HG03095 (cell line): ENCODE results near the gene EIF3L.
A peak's percentile ranks its signal among the peaks of the same experiment; 100 is the strongest.

Experiments used
- ATAC-seq: cut with Tn5 transposase; IDR thresholded peaks from one replicate; pipeline ENCODE4 v1.9.1; 2021; ENCODE audit warnings: moderate library complexity; ENCODE audit not compliant: unreplicated experiment

The EIF3L gene

DNA sequence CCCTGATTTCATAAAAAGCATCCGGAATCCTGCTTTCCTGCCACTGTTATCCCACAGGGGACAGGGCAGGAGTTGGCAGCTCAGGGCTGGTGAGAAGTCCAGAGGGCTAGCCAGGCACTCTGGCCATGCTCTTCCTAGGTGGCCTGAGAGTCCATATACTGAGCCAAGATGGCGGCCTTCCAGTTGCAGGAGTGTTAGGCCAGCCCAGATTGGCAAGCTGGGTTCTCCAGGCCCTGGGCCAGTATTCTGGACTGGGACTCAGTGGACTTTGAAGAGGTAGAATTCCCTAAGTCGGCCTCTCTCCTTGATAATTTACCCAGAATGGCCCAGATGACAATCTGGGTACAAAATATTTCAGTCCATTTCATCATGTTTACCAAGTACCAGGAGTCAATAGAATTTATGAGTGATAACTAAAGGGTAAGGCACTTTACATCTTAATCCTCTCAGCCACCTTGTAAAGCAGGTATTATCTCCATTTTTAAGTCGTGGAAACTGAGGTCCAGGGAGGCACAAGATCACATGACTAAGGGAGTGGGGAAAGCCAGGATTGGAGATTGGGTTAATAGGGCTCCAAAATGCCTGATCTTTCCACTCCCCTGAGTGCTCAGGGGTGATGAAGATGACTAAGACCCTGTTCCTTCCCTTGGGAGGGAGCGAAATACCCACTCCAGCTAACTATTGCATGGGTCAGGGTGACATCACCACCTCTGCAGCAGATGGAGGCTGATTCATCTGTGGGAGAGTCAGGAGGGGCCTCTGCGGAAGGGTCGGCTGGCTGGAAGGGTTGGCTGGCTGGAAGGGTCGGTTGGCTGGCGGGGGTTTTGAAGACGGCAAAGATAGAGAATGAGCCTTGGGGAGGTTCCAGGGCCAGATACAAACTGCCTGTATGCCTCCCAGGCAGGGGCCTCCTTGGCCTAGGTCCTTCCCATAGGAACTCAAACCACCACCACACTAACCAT lies 55.6 kb downstream of the EIF3L start:
- no peak for ATAC-seq

DNA sequence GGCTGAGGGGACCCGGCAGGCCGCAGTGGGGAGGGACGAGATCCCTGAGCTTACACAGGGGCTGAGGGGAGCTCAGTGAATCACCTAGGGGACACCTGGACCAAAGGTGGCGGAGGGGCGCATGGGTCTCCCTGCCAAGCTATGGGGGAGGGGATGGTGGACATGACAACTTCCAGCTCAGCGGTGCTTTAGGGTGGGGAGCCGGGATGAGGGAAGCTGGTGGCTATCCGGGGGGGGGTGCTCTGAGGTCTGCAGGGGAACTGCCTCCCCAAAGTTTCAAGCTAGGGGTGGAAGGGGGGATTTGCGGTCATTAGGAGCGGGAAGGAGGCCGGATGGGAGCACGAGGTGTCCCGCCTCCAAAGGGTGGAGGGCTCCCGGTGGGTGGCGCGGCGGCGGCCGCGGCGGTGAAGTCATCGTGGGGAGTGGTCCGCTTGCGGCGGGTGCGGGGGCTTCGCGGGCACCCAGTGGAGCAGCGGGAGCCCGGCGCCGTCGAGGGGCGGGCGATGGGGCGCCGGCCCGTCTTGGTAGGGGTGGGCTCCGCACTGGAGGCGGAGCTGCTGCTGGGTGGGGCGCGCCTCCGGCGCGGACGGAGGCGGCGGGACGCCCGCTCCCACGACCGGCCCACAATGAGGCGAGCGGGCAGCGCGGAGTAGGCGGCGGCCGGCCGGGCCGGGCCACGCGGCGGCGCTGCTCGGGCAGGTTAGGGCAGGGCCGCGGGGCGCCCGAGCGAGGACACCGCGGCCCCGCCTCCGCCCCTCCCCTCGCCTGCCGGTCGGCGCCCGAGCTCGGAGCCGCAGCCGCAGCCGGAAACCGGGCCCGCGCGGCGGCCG lies 56.5 kb downstream of the EIF3L start, which contains the start of gene MICALL1:
Gene MICALL1, plus strand, starts transcription at position 764 of the 830 bp plus-strand sequence. CDS start 126 bp downstream, outside the sequence.
- peak; percentile 71 for ATAC-seq

GRCh38 chr22:37906364-37907008 lies 57.3 kb downstream of the EIF3L start:
- ATAC-seq: no peak

DNA sequence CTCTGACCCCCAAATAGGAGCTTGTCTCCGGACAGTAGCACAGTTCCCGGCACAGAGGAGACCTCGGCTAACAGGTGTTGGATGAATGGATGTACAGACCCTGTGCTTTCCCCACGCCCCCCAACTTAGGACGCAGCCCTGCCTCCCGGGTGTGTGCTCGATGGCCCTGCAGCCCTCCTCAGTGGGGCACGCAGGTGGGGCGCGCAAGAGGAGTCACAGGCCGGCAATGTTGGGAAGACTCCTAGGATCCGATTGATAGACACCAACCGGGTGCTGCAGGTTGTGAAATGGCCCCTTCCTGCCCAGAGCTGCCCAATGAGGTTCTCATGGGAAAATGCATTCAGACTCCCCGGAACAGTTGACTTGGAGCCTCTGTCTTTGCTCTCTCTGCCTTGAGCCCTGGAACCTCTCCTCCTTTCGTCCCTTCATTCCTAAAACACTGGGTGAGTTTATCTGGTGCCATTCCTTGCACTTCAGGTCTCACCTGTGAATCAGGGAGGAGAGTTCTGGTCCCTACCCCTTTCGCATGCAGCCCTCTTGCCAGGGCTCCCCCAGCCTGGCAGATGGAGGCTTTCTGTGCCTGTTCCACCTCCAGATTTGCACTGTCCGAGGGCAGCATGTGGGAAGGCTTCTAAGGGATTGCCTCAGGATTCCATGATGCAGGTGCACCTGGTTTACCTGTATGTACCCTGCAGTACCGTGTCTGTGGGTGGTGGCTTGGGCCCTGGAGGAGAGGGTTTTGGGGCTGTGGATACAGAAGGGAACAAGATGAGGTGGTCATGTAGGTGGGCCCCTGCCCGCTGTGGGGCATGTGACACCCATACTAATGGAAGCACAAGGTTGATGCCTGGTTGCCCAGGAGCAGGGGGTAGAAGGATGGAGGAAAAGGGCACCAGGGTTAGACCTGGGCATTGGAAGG lies 58.1 kb downstream of the EIF3L start:
- no peak for ATAC-seq

- no peak for ATAC-seq
Measured at GRCh38 chr22:37909766-37910165, 60.5 kb downstream of the EIF3L start.

DNA sequence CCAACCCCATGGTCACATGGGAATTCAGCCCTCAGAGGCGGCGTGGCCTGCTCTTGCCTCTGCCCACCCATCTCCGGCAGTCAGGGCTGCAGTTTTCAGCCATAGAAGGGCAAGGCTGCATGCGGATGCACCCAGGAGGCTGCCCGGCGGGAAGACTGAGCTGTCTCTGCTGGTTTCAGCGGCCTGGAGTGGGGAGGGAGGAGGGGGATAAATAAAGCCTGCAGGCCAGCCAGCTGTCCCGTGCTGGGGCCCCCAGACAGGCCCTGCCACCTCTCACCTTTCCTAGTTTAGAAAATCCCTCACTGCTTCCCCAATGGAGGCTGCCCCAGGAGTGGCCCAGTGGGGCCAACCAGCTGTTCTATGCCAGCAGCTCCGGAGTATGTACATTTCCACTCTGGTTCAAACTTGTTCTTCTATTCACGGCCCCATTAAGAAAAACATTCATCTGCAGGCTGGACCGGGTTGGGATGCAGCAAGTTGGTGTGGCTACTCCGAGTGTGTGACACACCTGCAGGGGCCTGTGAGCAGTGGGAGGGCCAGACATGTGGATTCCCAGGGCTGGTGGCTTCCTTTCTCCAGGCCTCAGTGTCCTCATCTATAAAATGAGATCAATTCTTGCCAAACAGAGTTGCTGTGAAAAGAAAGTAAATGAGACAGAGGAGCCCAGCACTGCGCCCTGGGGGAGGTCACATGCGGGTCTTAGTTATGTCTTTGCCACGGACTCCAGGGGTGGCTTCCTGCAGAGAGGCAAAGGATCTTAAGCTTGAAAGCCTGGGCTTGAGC lies 61.9 kb downstream of the EIF3L start:
- ATAC-seq: no peak

DNA sequence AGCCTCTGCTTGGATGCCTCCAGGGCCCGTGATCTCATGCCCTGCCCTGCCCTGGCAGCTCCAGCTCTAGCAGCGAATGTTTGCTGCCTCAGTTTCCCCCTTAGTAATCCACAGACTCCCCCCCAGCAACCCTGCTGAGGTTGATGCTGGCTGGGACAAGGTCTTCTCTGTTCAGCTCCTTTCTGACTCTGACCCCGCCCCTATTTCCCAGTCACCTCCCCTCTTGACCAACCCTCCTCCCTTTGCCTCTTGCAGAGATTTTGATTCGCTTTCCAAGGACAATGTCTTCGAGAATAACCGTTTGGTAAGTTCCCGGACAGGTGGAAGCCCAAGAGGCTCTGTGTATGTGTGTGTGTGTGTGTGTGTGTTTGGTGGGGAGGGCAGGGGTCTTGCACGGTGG lies 62.5 kb downstream of the EIF3L start:
- no peak for ATAC-seq

DNA sequence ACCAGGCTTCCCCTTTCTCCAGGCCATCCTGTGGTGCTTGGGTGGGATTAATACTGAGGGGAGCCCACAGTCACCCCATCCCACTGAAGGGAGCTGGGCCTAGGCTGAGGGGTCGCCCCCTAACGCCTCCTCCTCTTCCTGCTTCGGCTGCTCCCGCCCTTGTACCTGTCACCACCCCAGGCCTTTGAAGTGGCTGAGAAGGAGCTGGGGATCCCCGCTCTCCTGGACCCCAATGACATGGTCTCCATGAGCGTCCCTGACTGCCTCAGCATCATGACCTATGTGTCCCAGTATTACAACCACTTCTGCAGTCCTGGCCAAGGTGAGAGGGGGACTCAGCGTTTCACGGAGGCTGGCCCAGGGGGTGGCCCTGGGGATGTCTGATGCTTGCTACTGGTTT lies 63.0 kb downstream of the EIF3L start:
- no peak for ATAC-seq

DNA sequence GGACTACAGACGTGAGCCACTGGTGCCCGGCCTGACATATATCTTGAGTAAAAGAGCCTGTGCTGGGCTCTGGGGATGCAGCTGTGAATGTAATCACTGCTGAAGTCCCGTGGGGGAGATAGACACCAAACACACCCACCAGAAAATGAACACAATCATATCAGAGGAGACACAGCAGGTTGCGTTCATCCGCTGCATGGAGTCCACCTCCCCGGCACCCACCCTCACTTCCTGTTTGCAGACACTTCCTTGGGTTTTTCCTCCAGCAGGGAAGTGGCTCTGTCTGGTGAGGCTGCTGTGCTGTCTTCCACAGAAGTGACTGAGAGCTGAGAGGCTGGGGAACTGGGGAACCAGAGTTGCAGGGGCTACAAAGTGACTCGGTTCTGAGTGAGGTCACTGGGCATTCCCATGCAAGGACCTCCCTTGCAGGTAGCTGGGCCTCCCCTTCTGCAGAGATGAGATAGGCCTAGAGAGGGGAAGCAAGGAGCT lies 64.1 kb downstream of the EIF3L start:
- no peak for ATAC-seq

- ATAC-seq: no peak
Measured at GRCh38 chr22:37916311-37916710, 67.1 kb downstream of the EIF3L start.

DNA sequence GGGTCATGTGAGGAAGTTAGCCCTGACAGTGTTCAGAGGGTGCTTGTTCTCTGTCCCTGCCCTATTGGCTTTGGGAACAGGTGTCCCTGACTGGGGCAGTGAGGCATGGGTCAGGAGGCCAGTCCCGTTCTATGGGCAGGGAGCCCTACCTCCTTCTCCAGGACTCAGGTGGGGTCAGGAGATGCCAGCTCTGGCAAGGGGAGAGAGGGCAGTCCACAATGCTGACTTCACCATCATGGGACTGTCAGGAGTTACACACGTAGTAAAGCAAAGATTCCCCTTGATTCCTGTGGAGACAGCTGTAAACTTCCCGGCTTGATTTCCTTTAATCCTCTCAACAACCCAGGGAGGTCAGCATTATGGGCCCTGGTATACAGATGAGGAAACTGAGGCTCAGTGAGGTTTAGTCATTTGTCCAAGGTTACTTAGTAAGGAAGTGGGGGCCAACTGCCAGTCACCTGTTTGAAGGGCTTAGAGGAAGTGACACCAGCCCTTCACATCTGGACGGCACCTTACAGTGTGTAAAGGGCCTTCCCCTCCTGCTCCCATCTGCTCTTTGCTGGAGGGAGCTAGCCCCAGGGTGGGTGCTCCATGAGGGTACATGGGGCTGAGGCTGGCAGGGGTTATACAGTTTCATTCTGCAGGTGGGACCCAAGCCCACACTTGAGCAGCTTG lies 68.8 kb downstream of the EIF3L start:
- ATAC-seq: no peak

DNA sequence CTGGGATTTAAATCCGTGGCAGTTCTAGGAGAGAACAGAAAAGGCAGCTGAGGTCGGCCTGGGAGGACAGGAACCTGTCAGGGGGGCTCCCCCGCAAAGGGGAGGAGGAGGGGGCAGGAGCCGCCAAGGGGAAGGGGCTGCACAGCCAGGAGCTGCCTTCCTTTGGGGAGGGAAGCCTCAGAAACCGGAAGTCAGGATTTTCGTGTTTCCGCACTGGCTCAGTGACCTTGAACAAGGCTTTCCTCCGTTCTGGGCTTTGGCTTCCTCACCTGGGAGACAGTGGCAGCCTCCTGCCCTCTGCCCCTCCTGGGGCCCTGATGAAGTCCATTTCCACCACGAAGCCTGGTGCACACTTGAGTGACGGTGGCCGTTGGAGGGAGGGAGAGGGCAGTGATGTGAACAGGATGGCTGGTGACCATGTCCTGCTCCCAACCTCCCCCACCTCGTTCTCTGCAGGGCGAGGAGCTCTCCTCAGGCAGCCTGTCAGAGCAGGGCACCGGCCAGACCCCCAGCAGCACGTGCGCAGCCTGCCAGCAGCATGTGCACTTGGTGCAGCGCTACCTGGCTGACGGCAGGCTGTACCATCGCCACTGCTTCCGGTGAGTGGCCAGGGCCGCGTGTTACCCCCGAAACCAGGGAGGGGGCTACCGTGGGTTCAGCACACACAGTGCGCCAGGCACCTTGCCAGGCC lies 69.5 kb downstream of the EIF3L start:
- no peak for ATAC-seq

GRCh38 chr22:37920126-37920525 lies 70.9 kb downstream of the EIF3L start:
- no peak for ATAC-seq

GRCh38 chr22:37922191-37922590 lies 73.0 kb downstream of the EIF3L start:
- ATAC-seq: no peak

DNA sequence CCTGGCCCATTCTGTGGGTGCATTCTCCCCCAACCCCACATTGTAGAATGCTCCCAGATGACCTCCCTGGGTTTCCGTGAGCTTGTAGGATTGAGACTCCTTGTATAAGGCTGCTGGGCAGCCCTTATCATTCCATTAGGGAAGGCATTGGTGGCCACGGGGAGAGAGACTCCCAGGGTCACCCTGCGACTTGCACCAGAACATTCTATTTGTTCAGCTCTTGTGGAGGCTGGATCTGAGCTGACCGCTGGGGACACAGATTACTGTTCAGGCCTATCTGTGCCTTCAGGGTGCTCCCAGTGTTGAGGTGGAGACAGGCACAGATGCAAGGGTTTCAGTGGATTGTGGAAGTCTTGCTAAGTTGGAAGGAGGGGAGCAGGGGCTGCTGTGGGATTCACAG lies 74.7 kb downstream of the EIF3L start:
- no peak for ATAC-seq

GRCh38 chr22:37924386-37925065 lies 75.3 kb downstream of the EIF3L start:
- no peak for ATAC-seq

- ATAC-seq: no peak
Measured at GRCh38 chr22:37925330-37925729, 76.1 kb downstream of the EIF3L start.

DNA sequence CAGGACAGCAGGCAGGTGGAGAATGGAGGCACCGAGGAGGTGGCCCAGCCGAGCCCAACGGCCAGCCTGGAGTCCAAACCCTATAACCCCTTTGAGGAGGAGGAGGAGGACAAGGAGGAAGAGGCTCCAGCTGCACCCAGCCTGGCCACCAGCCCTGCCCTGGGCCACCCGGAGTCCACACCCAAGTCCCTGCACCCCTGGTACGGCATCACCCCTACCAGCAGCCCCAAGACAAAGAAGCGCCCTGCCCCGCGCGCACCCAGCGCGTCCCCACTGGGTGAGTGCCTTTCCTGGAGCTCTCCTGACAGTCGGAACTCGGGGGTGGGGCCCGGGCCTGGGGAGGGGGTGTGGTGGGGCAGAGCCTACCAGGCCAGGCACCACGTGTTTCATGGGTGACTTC lies 76.5 kb downstream of the EIF3L start:
- no peak for ATAC-seq
